ENCODE measurements around the gene EIF4B. TPM values are rescaled to one million over a fixed set of nuclear protein-coding genes. Genes with fewer than 3 reads are reported as not detected.

The EIF4B gene
- total RNA-seq, 1 experiment from 2014 or later = 531 TPM

- intact Hi-C loops (cut with micrococcal nuclease; ENCODE audit: unreplicated experiment) = no loop called here
- Histone ChIP-seq H3K4me2 (no peak overlapping the region), H3K4me1 (replicated peaks; ENCODE audit: insufficient read depth) (peaks cover 25% of the 10 kb centered on the region), H3K4me3 (no peak overlapping the region), H3K9me2 (ENCODE audit: insufficient read depth) (no peaks in the 10 kb centered on the region), H3K9me3 (ENCODE audit: insufficient read depth, low read depth) (no peaks in the 10 kb centered on the region), H3F3A (ENCODE audit: insufficient read depth, low read depth) (peaks cover 28% of the 10 kb centered on the region), H3K27ac (no peak overlapping the region), H3K27me3 (ENCODE audit: insufficient read depth, low read depth) (no peaks in the 10 kb centered on the region), H3K79me2 (ENCODE audit: low read depth) (peaks cover 18% of the 10 kb centered on the region; the same call in 1 of the 2 replicates), H2AFZ (no peak overlapping the region), H4K20me1 (ENCODE audit: insufficient read depth) (no peaks in the 10 kb centered on the region), H3K36me3 (ENCODE audit: low read depth) (no peaks in the 10 kb centered on the region)
- POLR2A ChIA-PET (ENCODE audit: unreplicated experiment) = interaction anchor here (0.6 kb wide), 1 partner anchor 485 kb away, joined by 4 read pairs; no protein-coding TSS in a partner anchor
- BruUV-seq (replicated peaks) = no TSS peak
- TF ChIP-seq CTCF (conservative IDR thresholded peaks at IDR 0.05) (no peak), EZH2 (IDR thresholded peaks at IDR 0.05; ENCODE audit: low read depth) (no peak)
- CTCF ChIA-PET = no interaction called here
- DNase-seq = no peak
Observed at GRCh38 chr12:53076461-53076860, 70.2 kb downstream of the EIF4B start.

- Histone ChIP-seq H3K4me3 (no peak overlapping the region), H4K20me1 (ENCODE audit: insufficient read depth) (no peaks in the 10 kb centered on the region), H2AFZ (no peak overlapping the region), H3F3A (ENCODE audit: insufficient read depth, low read depth) (peaks cover 28% of the 10 kb centered on the region), H3K9me2 (ENCODE audit: insufficient read depth) (no peaks in the 10 kb centered on the region), H3K4me2 (no peak overlapping the region), H3K4me1 (replicated peaks; ENCODE audit: insufficient read depth) (peaks cover 25% of the 10 kb centered on the region), H3K27ac (no peak overlapping the region), H3K36me3 (ENCODE audit: low read depth) (no peaks in the 10 kb centered on the region), H3K9me3 (ENCODE audit: insufficient read depth, low read depth) (no peaks in the 10 kb centered on the region), H3K79me2 (ENCODE audit: low read depth) (peaks cover 18% of the 10 kb centered on the region; the same call in 1 of the 2 replicates), H3K27me3 (ENCODE audit: insufficient read depth, low read depth) (no peaks in the 10 kb centered on the region)
- intact Hi-C loops (cut with micrococcal nuclease; ENCODE audit: unreplicated experiment) = no loop called here
- no TSS peak for BruUV-seq (replicated peaks)
- POLR2A ChIA-PET (ENCODE audit: unreplicated experiment) = no interaction called here
- no peak for TF ChIP-seq EZH2 (IDR thresholded peaks at IDR 0.05; ENCODE audit: low read depth)
- TF ChIP-seq CTCF (conservative IDR thresholded peaks at IDR 0.05) = no peak
- CTCF ChIA-PET = no interaction called here
- no peak for DNase-seq
Observed at GRCh38 chr12:53077030-53077429, 70.8 kb downstream of the EIF4B start.

GRCh38 chr12:53078425-53079225 lies 72.4 kb downstream of the EIF4B start:
- no peaks in the 10 kb centered on the region for H3K27me3 ChIP-seq (ENCODE audit: insufficient read depth, low read depth)
- no peaks in the 10 kb centered on the region for H3K36me3 ChIP-seq (ENCODE audit: low read depth)
- H3K4me1 ChIP-seq (replicated peaks; ENCODE audit: insufficient read depth) = peaks cover 25% of the 10 kb centered on the region
- H3K79me2 ChIP-seq (ENCODE audit: low read depth) = peaks cover 18% of the 10 kb centered on the region; the same call in 1 of the 2 replicates
- peak overlapping the region; percentile 94 for H3K4me3 ChIP-seq
- H4K20me1 ChIP-seq (ENCODE audit: insufficient read depth) = no peaks in the 10 kb centered on the region
- H3K27ac ChIP-seq = peak overlapping the region; percentile 80
- POLR2A ChIA-PET (ENCODE audit: unreplicated experiment) = interaction anchor here (0.6 to 2.1 kb wide), 18 partner anchors 12 to 1120 kb away, joined by 3 to 26 read pairs (median 7); partner anchors contain the start of genes CSAD, TARBP2 and ZNF740
- H3K4me2 ChIP-seq = peak overlapping the region; percentile 94
- BruUV-seq (replicated peaks) = TSS peak; percentile 68
- no peaks in the 10 kb centered on the region for H3K9me3 ChIP-seq (ENCODE audit: insufficient read depth, low read depth)
- TF ChIP-seq CTCF (conservative IDR thresholded peaks at IDR 0.05) (0 out of 2 replicates have a peak, but pooled peaks have one; percentile 36), EZH2 (IDR thresholded peaks at IDR 0.05; ENCODE audit: low read depth) (no peak)
- CTCF ChIA-PET = interaction anchor here (0.6 to 2.7 kb wide), 6 partner anchors 13 to 242 kb away, joined by 3 to 16 read pairs (median 5); partner anchors contain the start of genes AAAS and IGFBP6
- no peak for DNase-seq
- H2AFZ ChIP-seq = peak overlapping the region; percentile 94
- no peaks in the 10 kb centered on the region for H3K9me2 ChIP-seq (ENCODE audit: insufficient read depth)
- H3F3A ChIP-seq (ENCODE audit: insufficient read depth, low read depth) = peaks cover 28% of the 10 kb centered on the region
- intact Hi-C loops (cut with micrococcal nuclease; ENCODE audit: unreplicated experiment) = loop anchor here (2.0 kb wide), 2 partner anchors 20 to 30 kb away; no protein-coding TSS in a partner anchor
